ENCODE measurements around the gene PLOD1. TPM values are rescaled to one million over a fixed set of nuclear protein-coding genes. Genes with fewer than 3 reads are reported as not detected.

The PLOD1 gene
- total and polyA plus RNA-seq, 10 of the 15 experiments (the other 5 are each of a cell fraction or from before 2014, with no cell fraction given): 10.6 to 42.6 (median 29.3) TPM

- TF ChIP-seq SREBF1 (IDR thresholded peaks at IDR 0.05; ENCODE audit: low read length) (no peak; the same call in 1 of the 2 replicates), SRF (IDR thresholded peaks at IDR 0.05; ENCODE audit: low read depth in 2 of 2, low read length in 2 of 2) (peak in 1 of 2 experiments; percentile 66; a peak in 1 of 4 replicates), ZZZ3 (IDR thresholded peaks at IDR 0.05; ENCODE audit: control insufficient read depth, insufficient read length, low read depth) (no peak), SUZ12 (IDR thresholded peaks at IDR 0.05; ENCODE audit: unreplicated experiment) (no peak), IRF5 (IDR thresholded peaks at IDR 0.05; ENCODE audit: borderline replicate concordance) (peak; percentile 29; the same call in 1 of the 2 replicates), CREM (IDR thresholded peaks at IDR 0.05; ENCODE audit: low read depth) (peak; percentile 87; the same call in 1 of the 2 replicates), ZBTB4 (CRISPR knock-in tag; IDR thresholded peaks at IDR 0.05) (peak; percentile 100), ZNF384 (IDR thresholded peaks at IDR 0.05; ENCODE audit: borderline replicate concordance, low read depth, low read length) (no peak), TARDBP (IDR thresholded peaks at IDR 0.05; ENCODE audit: borderline replicate concordance) (peak; percentile 100), HDAC6 (IDR thresholded peaks at IDR 0.05; ENCODE audit: unreplicated experiment) (peak; percentile 99), JUNB (IDR thresholded peaks at IDR 0.05) (peak; percentile 77), PAX8 (IDR thresholded peaks at IDR 0.05) (peak; percentile 98), E2F8 (IDR thresholded peaks at IDR 0.05; ENCODE audit: low read depth, partially characterized antibody) (peak; percentile 59), NFYA (IDR thresholded peaks at IDR 0.05; ENCODE audit: borderline replicate concordance, low read depth, low read length) (no peak), GABPA (IDR thresholded peaks at IDR 0.05; ENCODE audit: low read depth) (peak; percentile 76), USF2 (IDR thresholded peaks at IDR 0.05; ENCODE audit: borderline replicate concordance, low read depth, low read length) (no peak), PRDM15 (CRISPR knock-in tag; IDR thresholded peaks at IDR 0.05) (peak; percentile 100), TCF7 (IDR thresholded peaks at IDR 0.05; ENCODE audit: borderline replicate concordance) (peak; percentile 87; the same call in 1 of the 2 replicates)
Observed at GRCh38 chr1:11908095-11908675, 26.3 kb upstream of the PLOD1 start (continued).

All from GM12878 (cell line).